HG03378 (cell line): ENCODE data around the gene PSMD4.

Source experiments
- ATAC-seq: cut with Tn5 transposase; IDR thresholded peaks from one replicate; pipeline ENCODE4 v1.9.1; 2021; ENCODE audit warnings: mild to moderate bottlenecking, moderate library complexity; ENCODE audit not compliant: unreplicated experiment

Gene PSMD4

DNA sequence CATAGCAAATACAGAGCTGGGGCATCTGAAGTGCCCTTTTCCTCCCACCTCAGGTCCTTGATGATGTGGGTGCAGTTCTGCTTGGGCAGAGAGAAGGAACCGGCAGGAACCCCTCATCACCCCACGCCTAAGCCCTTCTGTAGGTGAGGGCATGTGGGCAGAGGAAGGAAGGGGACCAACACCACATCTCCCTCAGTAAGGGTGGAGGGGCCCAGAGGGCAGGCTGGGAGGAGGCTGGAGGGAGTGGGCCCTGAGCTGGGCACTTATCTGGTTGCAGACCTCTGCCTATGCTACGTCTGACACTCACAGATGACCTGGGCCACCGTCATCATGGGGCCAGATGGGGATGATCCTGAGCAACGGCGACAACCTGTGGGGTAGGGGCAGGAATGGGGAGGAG lies 38.6 kb downstream of the PSMD4 start:
- no peak for ATAC-seq

- no peak for ATAC-seq
Measured at GRCh38 chr1:151294742-151295462, 40.4 kb downstream of the PSMD4 start.

GRCh38 chr1:151309811-151310323 lies 55.3 kb downstream of the PSMD4 start:
- ATAC-seq: no peak

DNA sequence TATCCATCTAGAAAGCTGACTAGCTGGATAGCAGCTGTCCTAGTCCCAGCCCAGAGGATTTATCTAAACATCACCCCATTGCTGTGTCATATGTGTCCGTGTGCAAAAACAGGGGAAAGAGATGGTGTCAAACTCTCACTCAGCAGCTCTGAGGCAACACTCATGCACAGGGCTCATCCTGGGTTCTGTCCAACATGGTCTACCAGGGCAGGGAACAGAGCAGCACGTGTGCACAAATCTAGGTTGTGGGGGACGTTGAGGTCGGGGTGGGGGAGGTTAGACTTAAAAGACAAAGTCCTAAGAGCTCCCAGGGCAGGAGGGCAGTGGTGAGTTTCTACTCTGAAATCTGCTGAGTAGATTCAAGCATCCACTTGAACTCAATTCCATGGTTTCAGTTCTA lies 56.5 kb downstream of the PSMD4 start:
- no peak for ATAC-seq

- no peak for ATAC-seq
Measured at GRCh38 chr1:151311589-151312331, 57.2 kb downstream of the PSMD4 start.

DNA sequence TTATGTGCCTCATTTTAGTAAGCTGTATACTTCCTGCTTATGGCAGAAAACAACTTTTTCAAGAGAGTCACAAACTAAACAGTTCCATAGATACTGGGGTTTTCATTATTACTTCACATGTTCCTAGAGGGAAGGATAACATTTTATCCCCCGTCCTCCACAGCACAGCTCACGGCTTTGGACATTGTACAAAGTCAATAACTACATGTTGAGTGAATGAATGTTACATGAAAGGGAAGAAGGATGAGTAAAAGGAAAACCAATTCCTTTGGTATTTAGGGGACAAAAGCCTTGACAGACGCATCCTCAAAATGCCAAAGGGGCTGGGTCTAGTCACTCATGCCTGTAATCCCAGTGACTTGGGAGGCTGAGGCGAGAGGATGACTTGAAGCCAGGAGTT lies 57.9 kb downstream of the PSMD4 start:
- ATAC-seq: no peak

GRCh38 chr1:151312826-151313225 lies 58.3 kb downstream of the PSMD4 start:
- no peak for ATAC-seq

DNA sequence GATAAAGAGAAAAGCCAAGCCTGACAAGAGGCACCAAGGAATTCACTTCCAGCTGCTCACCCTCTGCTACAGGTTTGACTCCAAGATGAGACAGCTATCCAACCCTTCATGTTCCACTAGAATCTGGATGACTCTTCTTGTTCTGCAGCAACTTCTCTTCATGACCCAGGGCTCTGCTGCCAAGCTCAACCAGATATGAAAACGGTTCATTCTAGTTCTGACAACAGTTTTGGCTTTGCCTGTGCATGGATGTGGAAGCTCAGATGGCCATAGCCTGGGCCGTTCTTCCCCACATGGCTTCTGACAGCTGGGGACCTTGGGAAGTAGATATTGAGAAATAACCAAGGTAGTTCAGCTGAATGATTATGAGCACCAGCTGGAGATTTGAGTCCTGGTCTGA lies 59.0 kb downstream of the PSMD4 start:
- no peak for ATAC-seq

- no peak for ATAC-seq
Measured at GRCh38 chr1:151314137-151314875, 59.8 kb downstream of the PSMD4 start.

DNA sequence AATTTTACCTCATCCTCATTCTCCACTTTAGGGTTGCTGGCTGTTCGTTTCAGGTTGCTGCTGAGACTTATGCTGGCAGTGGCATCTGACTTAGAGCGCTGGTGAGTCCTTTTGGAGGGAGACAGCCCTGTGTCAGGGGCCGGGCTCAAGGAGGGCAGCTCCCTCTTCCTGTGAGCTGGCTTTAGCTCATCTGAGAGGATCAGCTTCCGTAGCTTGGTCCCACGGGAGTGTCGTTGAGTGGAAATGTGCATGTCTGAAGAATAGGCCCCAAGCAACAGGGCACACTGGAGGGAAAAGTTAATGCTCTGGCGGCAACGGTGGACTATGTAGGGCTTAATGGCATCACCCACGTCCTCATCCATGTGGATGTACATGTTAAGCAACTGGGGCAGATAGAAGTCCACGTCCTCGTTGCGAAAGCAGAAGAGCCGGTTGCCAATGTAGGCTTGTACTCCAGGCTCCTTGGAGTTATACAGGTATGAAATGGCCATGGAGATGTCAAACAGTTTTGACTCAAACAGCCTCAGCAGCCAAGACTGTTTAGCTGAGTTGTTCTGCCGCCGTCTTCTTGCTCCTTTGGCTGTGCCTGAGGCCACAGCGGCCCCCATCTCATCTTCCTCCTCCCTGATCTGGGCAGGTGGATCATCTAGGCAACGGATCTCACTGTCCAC lies 61.2 kb downstream of the PSMD4 start:
- ATAC-seq: no peak
